ENCODE measurements around the gene STAG2.

Gene STAG2

GRCh38 chrX:123988423-123989111 is 27.1 kb downstream of the STAG2 start:
- DNase-seq (ENCODE audit: low read depth, low spot score): no peak
- ChIA-PET CTCF (no interaction called here), POLR2A (no interaction called here)
- no peak overlapping the region for H3K4me3 ChIP-seq (ENCODE audit: low read depth, low read length)
- no peak for TF ChIP-seq CTCF (IDR thresholded peaks at IDR 0.05; ENCODE audit: insufficient read depth, low read length, missing control alignments)

GRCh38 chrX:123989235-123989634 is 27.7 kb downstream of the STAG2 start:
- no peak overlapping the region for H3K4me3 ChIP-seq (ENCODE audit: low read depth, low read length)
- no peak for DNase-seq (ENCODE audit: low read depth, low spot score)
- CTCF ChIA-PET: no interaction called here
- POLR2A ChIA-PET: no interaction called here
- no peak for TF ChIP-seq CTCF (IDR thresholded peaks at IDR 0.05; ENCODE audit: insufficient read depth, low read length, missing control alignments)

GRCh38 chrX:123990169-123990568 is 28.7 kb downstream of the STAG2 start:
- no peak for TF ChIP-seq CTCF (IDR thresholded peaks at IDR 0.05; ENCODE audit: insufficient read depth, low read length, missing control alignments)
- ChIA-PET CTCF (interaction anchor here (0.6 kb wide), 1 partner anchor 25 kb away, joined by 4 read pairs; no protein-coding TSS in a partner anchor), POLR2A (no interaction called here)
- no peak for DNase-seq (ENCODE audit: low read depth, low spot score)
- H3K4me3 ChIP-seq (ENCODE audit: low read depth, low read length): no peak overlapping the region

GRCh38 chrX:123990602-123991001 is 29.1 kb downstream of the STAG2 start:
- no peak overlapping the region for H3K4me3 ChIP-seq (ENCODE audit: low read depth, low read length)
- ChIA-PET POLR2A (no interaction called here), CTCF (interaction anchor here (0.6 kb wide), 1 partner anchor 25 kb away, joined by 4 read pairs; no protein-coding TSS in a partner anchor)
- DNase-seq (ENCODE audit: low read depth, low spot score): no peak
- TF ChIP-seq CTCF (IDR thresholded peaks at IDR 0.05; ENCODE audit: insufficient read depth, low read length, missing control alignments): no peak

GRCh38 chrX:123993326-123993725 is 31.8 kb downstream of the STAG2 start:
- DNase-seq (ENCODE audit: low read depth, low spot score): peak; percentile 42
- CTCF ChIA-PET: interaction anchor here (0.7 to 2.0 kb wide), 3 partner anchors 16 to 160 kb away, joined by 3 to 7 read pairs (median 5); no protein-coding TSS in a partner anchor
- TF ChIP-seq CTCF (IDR thresholded peaks at IDR 0.05; ENCODE audit: insufficient read depth, low read length, missing control alignments): no peak
- no peak overlapping the region for H3K4me3 ChIP-seq (ENCODE audit: low read depth, low read length)
- POLR2A ChIA-PET: no interaction called here

GRCh38 chrX:123993904-123994635 is 32.6 kb downstream of the STAG2 start:
- CTCF ChIA-PET: interaction anchor here (0.7 to 2.0 kb wide), 4 partner anchors 17 to 161 kb away, joined by 3 to 7 read pairs (median 4); no protein-coding TSS in a partner anchor
- no peak for TF ChIP-seq CTCF (IDR thresholded peaks at IDR 0.05; ENCODE audit: insufficient read depth, low read length, missing control alignments)
- H3K4me3 ChIP-seq (ENCODE audit: low read depth, low read length): no peak overlapping the region
- POLR2A ChIA-PET: no interaction called here
- no peak for DNase-seq (ENCODE audit: low read depth, low spot score)

Measured in AG04449 (cell line).